Peyer's patch (tissue), 4 donors: ENCODE measurements around the gene RNF208. TPM values are rescaled to one million over a fixed set of nuclear protein-coding genes. Genes with fewer than 3 reads are reported as not detected.

Source experiments
- DNase-seq, 3 donors: peaks; one replicate each; pipeline ENCODE4 v3.0.0-alpha.2; 2017 to 2019
- H3K27ac ChIP-seq, 4 donors: fragments of 200-600 bp; sonication (generic); one replicate each; pipeline ENCODE4 v1.5.1; 2016 to 2019
- H3K27me3 ChIP-seq, 2 donors: fragments of 200-600 bp; sonication (generic); one replicate each; pipeline ENCODE4 v1.5.1; 2019
- H3K36me3 ChIP-seq, 3 donors: fragments of 200-600 bp; sonication (generic); one replicate each; pipeline ENCODE4 v1.5.1; 2016 to 2019
- H3K4me1 ChIP-seq, 4 donors: fragments of 200-600 bp; sonication (generic); one replicate each; pipeline ENCODE4 v1.5.1; 2016 to 2019
- H3K4me3 ChIP-seq, 4 donors: fragments of 200-600 bp; sonication (generic); 1 replicate in 3 of 4; 2 replicates in 1 of 4; pipeline ENCODE4 v1.5.1; 2016 to 2019; ENCODE audit warnings: mild to moderate bottlenecking in 1 of 4
- H3K9me3 ChIP-seq, 4 donors: fragments of 200-600 bp; sonication (generic); one replicate each; pipeline ENCODE4 v1.5.1; 2016 to 2019; ENCODE audit warnings: mild to moderate bottlenecking in 1 of 4
- CTCF ChIP-seq, 6 experiments: fragments of 450-650 bp in 4 of 6; fragments of 200-600 bp in 2 of 6; sonication (generic) in 1 of 6; IDR thresholded peaks; one replicate each; pipeline ENCODE4 v1.5.1; 2017 to 2019; ENCODE audit warnings: antibody characterized with exemption in 6 of 6, mild to moderate bottlenecking in 3 of 6, moderate library complexity in 1 of 6
- POLR2A ChIP-seq, 2 donors: fragments of 450-650 bp; IDR thresholded peaks; one replicate each; pipeline ENCODE4 v1.5.1; 2017; ENCODE audit warnings: antibody characterized with exemption in 2 of 2, mild to moderate bottlenecking in 2 of 2, moderate library complexity in 2 of 2
- total RNA-seq, 4 donors: library from RNA; depleted of rRNA; stranded (reverse); fragments of >200 nt; gene quantifications; one replicate each; pipeline ENCODE4 v1.1.0, GENCODE V29; 2016

The RNF208 gene
- total RNA-seq = 1 to 10 TPM in 2 of 4 donors, not detected in 2; 4.4 to 5.9 TPM

GRCh38 chr9:137222190-137223077 lies at the start of gene RNF208:
RNF208 (minus strand) TSS chr9:137222240; CDS start chr9:137221212, 1,028 bp downstream.
- Histone ChIP-seq H3K27me3 (no peaks in the 10 kb centered on the region), H3K4me3 (peak within 1 kb of the TSS; percentile 62 to 84 (median 72)), H3K9me3 (no peaks in the 10 kb centered on the region), H3K27ac (peak within 1 kb of the TSS; percentile 85 to 93 (median 90)), H3K4me1 (peaks cover 8 to 44% (median 17%) of the 10 kb centered on the region in 4 donors), H3K36me3 (no peaks in the 10 kb centered on the region)
- peak in 1 of 3 donors; percentile 67 for DNase-seq
- TF ChIP-seq CTCF (IDR thresholded peaks at IDR 0.05) (no peak), POLR2A (IDR thresholded peaks at IDR 0.05) (no peak)

GRCh38 chr9:137271696-137272076 lies 49.6 kb upstream of the RNF208 start:
- Histone ChIP-seq H3K36me3 (peaks cover 0 to 29% (median 0%) of the 10 kb centered on the region in 3 donors), H3K4me1 (peaks cover 11 to 36% (median 18%) of the 10 kb centered on the region in 4 donors), H3K27ac (no peak overlapping the region)

DNA sequence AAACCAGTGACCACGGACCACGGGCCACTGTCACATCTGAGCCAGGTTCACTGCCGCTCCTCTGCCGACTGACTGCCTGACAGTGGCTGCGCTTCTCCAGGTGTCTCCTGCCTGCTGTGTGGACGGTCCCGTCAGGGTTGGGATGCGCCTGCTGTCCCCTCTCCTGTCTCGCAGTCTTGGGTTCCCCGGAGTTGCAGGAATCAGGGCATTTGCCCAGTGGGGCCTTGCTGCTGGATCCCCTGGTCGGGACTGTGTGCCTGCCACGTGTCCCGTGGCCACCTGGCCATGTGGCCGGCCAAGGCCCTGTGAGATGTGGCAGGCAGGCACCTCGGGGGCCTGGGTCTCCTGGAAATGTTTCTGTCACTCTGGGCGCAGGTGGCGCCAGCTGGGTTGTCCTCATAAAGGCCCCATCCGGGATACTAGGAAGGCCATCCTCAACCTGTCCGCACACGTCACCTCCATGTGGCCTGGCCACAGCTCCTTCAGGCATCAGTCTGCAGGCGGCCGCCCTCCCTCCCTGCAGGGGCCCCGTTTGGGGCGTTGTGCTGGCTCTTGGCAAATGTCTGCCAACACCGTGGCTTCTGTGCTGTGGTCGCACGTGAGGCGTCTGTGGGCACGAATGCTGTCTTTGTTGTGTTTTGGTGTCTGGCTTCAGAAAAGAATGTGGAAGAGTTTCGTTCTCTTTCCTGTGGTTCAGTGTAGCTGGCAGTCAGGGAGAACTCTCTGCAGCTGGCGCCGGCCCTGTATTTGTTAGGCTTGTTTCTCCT lies 49.1 kb upstream of the RNF208 start:
- no peaks in the 10 kb centered on the region for H3K9me3 ChIP-seq
- TF ChIP-seq POLR2A (IDR thresholded peaks at IDR 0.05) (no peak), CTCF (IDR thresholded peaks at IDR 0.05) (no peak)
- H3K27ac ChIP-seq = no peak overlapping the region
- H3K27me3 ChIP-seq = no peaks in the 10 kb centered on the region
- DNase-seq = no peak
- peaks cover 0 to 35% (median 0%) of the 10 kb centered on the region in 3 donors for H3K36me3 ChIP-seq
- H3K4me1 ChIP-seq = peaks cover 6 to 30% (median 13%) of the 10 kb centered on the region in 4 donors
- no peak overlapping the region for H3K4me3 ChIP-seq

More at GRCh38 chr9:137271696-137272076, 49.6 kb upstream of the RNF208 start:
- Histone ChIP-seq H3K9me3 (no peaks in the 10 kb centered on the region), H3K27me3 (no peaks in the 10 kb centered on the region), H3K4me3 (no peak overlapping the region)
- no peak for TF ChIP-seq CTCF (IDR thresholded peaks at IDR 0.05)
- TF ChIP-seq POLR2A (IDR thresholded peaks at IDR 0.05) = no peak
- DNase-seq = no peak

GRCh38 chr9:137269231-137269772 lies 47.3 kb upstream of the RNF208 start:
- H3K36me3 ChIP-seq = peaks cover 0 to 51% (median 0%) of the 10 kb centered on the region in 3 donors
- H3K27ac ChIP-seq = peak overlapping the region; percentile 50 to 66 (median 59)
- TF ChIP-seq POLR2A (IDR thresholded peaks at IDR 0.05) = no peak
- TF ChIP-seq CTCF (IDR thresholded peaks at IDR 0.05) = no peak
- peaks cover 3 to 24% (median 12%) of the 10 kb centered on the region in 4 donors for H3K4me1 ChIP-seq
- H3K4me3 ChIP-seq = peak overlapping the region in 3 of 4 donors; percentile 14 to 36 (median 20)
- no peaks in the 10 kb centered on the region for H3K9me3 ChIP-seq
- peak in 2 of 3 donors; percentile 69 to 77 for DNase-seq
- H3K27me3 ChIP-seq = no peaks in the 10 kb centered on the region

DNA sequence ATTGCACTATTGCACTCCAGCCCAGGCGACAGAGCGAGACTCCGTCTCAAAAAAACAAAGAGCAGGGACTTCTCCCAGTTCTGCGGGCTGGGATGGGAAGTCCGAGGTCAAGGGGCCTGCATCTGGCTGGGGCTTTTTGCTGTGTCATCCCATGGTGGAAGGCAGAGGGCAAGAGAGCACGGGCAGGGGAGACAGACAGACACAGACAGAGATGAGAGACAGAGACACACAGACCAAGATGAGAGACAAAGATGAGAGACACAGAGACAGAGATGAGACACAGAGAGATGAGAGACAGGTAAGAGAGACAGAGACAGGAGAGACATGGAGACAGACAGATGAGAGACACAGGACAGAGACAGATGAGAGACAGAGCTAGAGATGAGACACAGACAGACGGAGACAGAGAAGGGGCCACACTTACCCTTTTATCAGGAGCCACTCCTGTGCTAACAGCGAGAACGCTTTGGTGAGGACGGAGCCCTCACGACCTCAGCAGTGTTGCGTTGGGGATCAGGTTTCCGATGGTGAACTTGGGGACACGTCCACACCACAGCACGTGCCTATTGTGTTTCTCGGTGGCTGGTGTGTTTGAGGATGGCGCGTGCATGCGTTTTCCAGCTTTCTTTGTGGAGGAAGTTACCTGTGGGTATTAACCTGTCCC lies 46.6 kb upstream of the RNF208 start:
- Histone ChIP-seq H3K36me3 (peaks cover 0 to 58% (median 0%) of the 10 kb centered on the region in 3 donors), H3K4me3 (peak overlapping the region in 3 of 4 donors; percentile 14 to 36 (median 20)), H3K27me3 (no peaks in the 10 kb centered on the region), H3K27ac (peak overlapping the region; percentile 50 to 66 (median 59)), H3K4me1 (peaks cover 0 to 24% (median 10%) of the 10 kb centered on the region in 4 donors), H3K9me3 (no peaks in the 10 kb centered on the region)
- TF ChIP-seq POLR2A (IDR thresholded peaks at IDR 0.05) = no peak
- TF ChIP-seq CTCF (IDR thresholded peaks at IDR 0.05) = no peak
- no peak for DNase-seq
